Astrocyte (in vitro differentiated cells and primary cell): ENCODE measurements around the gene EFL1. TPM values are rescaled to one million over a fixed set of nuclear protein-coding genes. Genes with fewer than 3 reads are reported as not detected.

ENCODE experiments used
- DNase-seq: peaks from one replicate; pipeline ENCODE4 v3.0.0-alpha.2; 2010; ENCODE audit warnings: low read depth
- FAIRE-seq: peaks from 2 replicates; lab custom pipeline; 2011; peaks lifted over from hg19 to GRCh38; lab: Jason Lieb, UNC
- H2AFZ ChIP-seq: 2 replicates; pipeline ENCODE4 v1.6.0; 2012; ENCODE audit warnings: low read depth, low read length, inconsistent platforms
- H3K27ac ChIP-seq: 2 replicates; pipeline ENCODE4 v1.5.1; 2011; ENCODE audit warnings: low read depth, low read length, inconsistent platforms
- H3K27me3 ChIP-seq: 2 replicates; pipeline ENCODE4 v1.6.0; 2011; ENCODE audit warnings: low read length, inconsistent platforms; ENCODE audit not compliant: insufficient read depth
- H3K36me3 ChIP-seq: 2 replicates; pipeline ENCODE4 v1.5.1; 2011; ENCODE audit warnings: low read length, inconsistent platforms; ENCODE audit not compliant: insufficient read depth
- H3K4me1 ChIP-seq: 2 replicates; pipeline ENCODE4 v1.5.1; 2011; ENCODE audit warnings: low read length, inconsistent platforms; ENCODE audit not compliant: insufficient read depth
- H3K4me2 ChIP-seq: 2 replicates; pipeline ENCODE4 v1.6.0; 2012; ENCODE audit warnings: low read length, inconsistent platforms
- H3K4me3 ChIP-seq: 2 replicates; pipeline ENCODE4 v1.5.1; 2011; ENCODE audit warnings: low read depth, mild to moderate bottlenecking, low read length, inconsistent platforms; ENCODE audit not compliant: insufficient read depth
- H3K79me2 ChIP-seq: 2 replicates; pipeline ENCODE4 v1.6.0; 2012; ENCODE audit warnings: mild to moderate bottlenecking, low read length, inconsistent platforms; ENCODE audit not compliant: insufficient read depth
- H3K9ac ChIP-seq: 2 replicates; pipeline ENCODE4 v1.6.0; 2012; ENCODE audit warnings: mild to moderate bottlenecking, low read length, inconsistent platforms
- H3K9me3 ChIP-seq: 2 replicates; pipeline ENCODE4 v1.5.1; 2012; ENCODE audit warnings: low read depth, mild to moderate bottlenecking, low read length, inconsistent platforms; ENCODE audit not compliant: insufficient read depth
- H4K20me1 ChIP-seq: 2 replicates; pipeline ENCODE4 v1.6.0; 2012; ENCODE audit warnings: low read length, inconsistent platforms; ENCODE audit not compliant: insufficient read depth
- H3K27ac Mint-ChIP-seq: one replicate; pipeline ENCODE4 v1.8.0; 2021; ENCODE audit warnings: mild to moderate bottlenecking, mixed read lengths; ENCODE audit not compliant: unreplicated experiment
- H3K27me3 Mint-ChIP-seq: one replicate; pipeline ENCODE4 v1.8.0; 2021; ENCODE audit warnings: low read depth, mixed read lengths; ENCODE audit not compliant: unreplicated experiment
- H3K36me3 Mint-ChIP-seq: one replicate; pipeline ENCODE4 v1.8.0; 2021; ENCODE audit warnings: low read depth, mixed read lengths; ENCODE audit not compliant: unreplicated experiment
- H3K4me1 Mint-ChIP-seq: one replicate; pipeline ENCODE4 v1.8.0; 2021; ENCODE audit warnings: low read depth, mixed read lengths; ENCODE audit not compliant: unreplicated experiment
- H3K4me3 Mint-ChIP-seq: one replicate; pipeline ENCODE4 v1.8.0; 2021; ENCODE audit warnings: mild to moderate bottlenecking, moderate library complexity, mixed read lengths; ENCODE audit not compliant: unreplicated experiment
- H3K9me3 Mint-ChIP-seq: one replicate; pipeline ENCODE4 v1.8.0; 2021; ENCODE audit warnings: mild to moderate bottlenecking, mixed read lengths; ENCODE audit not compliant: unreplicated experiment
- CTCF ChIP-seq: IDR thresholded peaks from 2 replicates; pipeline ENCODE4 v1.5.1; 2011; ENCODE audit warnings: low read depth, mild to moderate bottlenecking, inconsistent platforms, low read length, moderate library complexity; ENCODE audit not compliant: insufficient read depth
- EZH2 ChIP-seq: IDR thresholded peaks from 2 replicates; pipeline ENCODE4 v1.6.1; 2012; ENCODE audit warnings: mild to moderate bottlenecking, low read length, inconsistent platforms; ENCODE audit not compliant: insufficient read depth
- total RNA-seq: library from RNA; stranded (reverse); gene quantifications from 2 replicates; pipeline ENCODE4 v1.2.1, GENCODE V29; 2021

Gene EFL1
- total RNA-seq, 1 donor from 2014 or later: 13.7 TPM

- FAIRE-seq (peak; percentile 82), DNase-seq (peak; percentile 45)
- Mint-ChIP-seq H3K4me1 (peaks cover 38% of the 10 kb centered on the region), H3K36me3 (peaks cover 6% of the 10 kb centered on the region), H3K4me3 (no peak overlapping the region), H3K27me3 (no peaks in the 10 kb centered on the region), H3K27ac (peak overlapping the region; percentile 21), H3K9me3 (no peaks in the 10 kb centered on the region)
- H3K4me1 ChIP-seq: peaks cover 42% of the 10 kb centered on the region
- peak overlapping the region; percentile 58 for H3K9ac ChIP-seq
- no peak overlapping the region for H3K4me3 ChIP-seq
- no peaks in the 10 kb centered on the region for H4K20me1 ChIP-seq
- no peaks in the 10 kb centered on the region for H3K27me3 ChIP-seq
- H3K27ac ChIP-seq: peak overlapping the region; percentile 71
- H3K9me3 ChIP-seq: no peaks in the 10 kb centered on the region
- no peak overlapping the region for H2AFZ ChIP-seq
- H3K79me2 ChIP-seq: no peaks in the 10 kb centered on the region
- no peaks in the 10 kb centered on the region for H3K36me3 ChIP-seq
- peak overlapping the region; percentile 11 for H3K4me2 ChIP-seq
- TF ChIP-seq EZH2 (no peak), CTCF (no peak)
Measured at GRCh38 chr15:82128401-82129148, 134.0 kb downstream of the EFL1 start.

- no peak overlapping the region for H3K27ac ChIP-seq
- H4K20me1 ChIP-seq: no peaks in the 10 kb centered on the region
- no peak for TF ChIP-seq EZH2
- no peak for TF ChIP-seq CTCF
- no peaks in the 10 kb centered on the region for H3K9me3 Mint-ChIP-seq
- no peaks in the 10 kb centered on the region for H3K9me3 ChIP-seq
- no peak overlapping the region for H3K4me3 ChIP-seq
- DNase-seq (no peak), FAIRE-seq (no peak)
- peaks cover 41% of the 10 kb centered on the region for H3K4me1 ChIP-seq
- no peaks in the 10 kb centered on the region for H3K36me3 ChIP-seq
- no peaks in the 10 kb centered on the region for H3K27me3 Mint-ChIP-seq
- H3K4me1 Mint-ChIP-seq: peaks cover 42% of the 10 kb centered on the region
- H2AFZ ChIP-seq: no peak overlapping the region
- no peak overlapping the region for H3K4me2 ChIP-seq
- no peaks in the 10 kb centered on the region for H3K79me2 ChIP-seq
- H3K4me3 Mint-ChIP-seq: no peak overlapping the region
- H3K27ac Mint-ChIP-seq: no peak overlapping the region
- peaks cover 9% of the 10 kb centered on the region for H3K36me3 Mint-ChIP-seq
- no peaks in the 10 kb centered on the region for H3K27me3 ChIP-seq
- H3K9ac ChIP-seq: no peak overlapping the region
Measured at GRCh38 chr15:82127581-82127980, 135.0 kb downstream of the EFL1 start.

- no peak overlapping the region for H3K4me2 ChIP-seq
- Mint-ChIP-seq H3K27ac (no peak overlapping the region), H3K27me3 (no peaks in the 10 kb centered on the region), H3K4me3 (no peak overlapping the region), H3K36me3 (peaks cover 9% of the 10 kb centered on the region), H3K4me1 (peaks cover 45% of the 10 kb centered on the region), H3K9me3 (no peaks in the 10 kb centered on the region)
- no peak overlapping the region for H3K4me3 ChIP-seq
- no peak overlapping the region for H3K27ac ChIP-seq
- H3K9me3 ChIP-seq: no peaks in the 10 kb centered on the region
- peaks cover 44% of the 10 kb centered on the region for H3K4me1 ChIP-seq
- FAIRE-seq: no peak
- no peak overlapping the region for H2AFZ ChIP-seq
- H3K27me3 ChIP-seq: no peaks in the 10 kb centered on the region
- H4K20me1 ChIP-seq: no peaks in the 10 kb centered on the region
- no peaks in the 10 kb centered on the region for H3K79me2 ChIP-seq
- no peak for DNase-seq
- TF ChIP-seq EZH2 (no peak), CTCF (no peak)
- no peak overlapping the region for H3K9ac ChIP-seq
- H3K36me3 ChIP-seq: no peaks in the 10 kb centered on the region
Measured at GRCh38 chr15:82126346-82126745, 136.2 kb downstream of the EFL1 start.
